GM18511 (cell line): ENCODE data around the gene FN1.

ENCODE experiments used
- ATAC-seq: cut with Tn5 transposase; IDR thresholded peaks from one replicate; pipeline ENCODE4 v1.9.1; 2021; ENCODE audit warnings: mild to moderate bottlenecking, moderate library complexity; ENCODE audit not compliant: unreplicated experiment

The FN1 gene

DNA sequence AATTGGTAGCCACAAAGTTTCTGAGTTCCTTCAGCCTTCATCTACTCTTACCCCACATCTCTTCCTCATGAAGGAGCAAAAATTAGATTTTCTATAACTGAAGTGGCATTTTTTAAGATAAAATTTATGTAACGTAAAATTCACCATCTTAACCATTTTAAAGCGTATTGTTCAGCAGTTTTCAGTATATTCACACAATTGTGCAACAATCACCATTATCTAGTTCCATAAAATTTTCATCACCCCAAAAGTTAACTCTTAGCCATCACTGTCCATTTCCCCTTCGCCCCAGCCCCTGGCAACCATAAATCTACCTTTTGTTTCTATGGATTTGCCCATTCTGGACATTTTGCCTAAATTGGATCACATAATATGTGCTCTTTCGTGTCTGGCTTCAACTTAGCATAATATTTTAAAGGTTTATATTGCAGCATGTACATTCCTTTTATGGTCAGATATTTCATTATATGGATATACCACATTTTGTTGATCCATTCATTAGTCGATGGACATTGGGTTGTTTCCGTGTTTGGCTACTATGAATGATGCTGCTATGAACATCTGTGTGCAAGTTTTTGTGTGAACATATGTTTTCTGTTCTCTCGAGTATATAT lies 79.4 kb downstream of the FN1 start:
- ATAC-seq: no peak

DNA sequence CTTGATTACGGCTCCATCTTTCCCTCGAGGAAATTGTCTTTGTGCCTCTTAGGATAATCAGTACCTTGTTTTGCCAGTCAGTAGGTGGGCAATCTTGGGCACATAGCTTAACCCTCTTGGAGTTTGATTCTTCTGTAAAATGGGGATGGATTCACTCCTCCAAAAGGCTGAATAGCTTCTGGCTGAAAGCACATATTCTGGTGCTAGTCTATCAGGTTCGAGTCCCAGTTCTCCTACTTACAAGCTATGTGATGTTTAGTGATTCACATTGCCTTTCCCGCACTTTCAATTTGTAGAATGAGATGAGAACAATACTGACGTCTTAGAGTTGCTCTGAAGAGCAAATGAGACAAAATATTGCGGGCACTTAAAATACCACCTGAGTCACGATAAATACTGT lies 80.1 kb downstream of the FN1 start:
- ATAC-seq: no peak

DNA sequence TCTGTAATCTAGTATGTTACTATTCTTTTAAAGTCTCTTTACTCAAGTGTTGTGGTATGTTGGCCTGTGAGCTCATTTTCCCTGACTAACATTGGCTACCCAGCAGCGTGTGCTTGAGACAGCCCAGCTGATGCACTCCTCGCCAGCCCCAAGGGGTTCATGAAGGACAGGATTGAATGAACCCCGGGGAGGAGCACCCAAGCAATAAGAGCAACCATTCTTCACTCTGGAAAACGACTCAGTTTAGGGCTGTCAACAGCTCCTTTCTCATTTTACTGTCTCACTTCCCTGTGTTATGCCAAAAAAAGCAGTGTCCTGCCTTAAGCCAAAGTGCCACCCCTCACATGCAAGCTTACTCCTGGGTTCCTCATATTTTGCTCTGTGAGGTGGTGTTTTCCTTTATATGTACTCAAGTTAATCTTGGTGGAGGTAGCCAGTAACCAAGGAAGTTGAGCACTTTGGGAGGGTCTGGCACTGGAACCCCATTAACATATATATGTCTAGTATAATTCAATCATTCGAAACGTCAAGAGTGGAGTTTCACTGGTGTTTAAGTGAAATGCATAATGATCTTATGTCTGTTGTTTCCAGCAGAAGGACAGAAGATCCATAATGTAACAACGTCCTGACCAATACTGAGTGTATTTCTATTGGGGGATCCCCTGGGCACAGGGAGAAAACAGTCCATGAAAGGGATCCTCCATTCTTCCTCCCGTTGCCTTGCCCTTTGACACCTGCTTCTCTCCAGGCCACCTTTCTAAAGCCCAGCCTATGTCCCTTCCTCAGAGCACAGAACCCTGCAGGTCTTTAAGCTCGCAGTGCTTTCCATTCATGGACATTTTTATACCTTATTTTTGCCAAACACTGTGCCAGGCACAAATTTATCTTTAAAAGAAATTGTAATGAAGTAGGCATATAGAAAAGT lies 80.8 kb downstream of the FN1 start:
- no peak for ATAC-seq

DNA sequence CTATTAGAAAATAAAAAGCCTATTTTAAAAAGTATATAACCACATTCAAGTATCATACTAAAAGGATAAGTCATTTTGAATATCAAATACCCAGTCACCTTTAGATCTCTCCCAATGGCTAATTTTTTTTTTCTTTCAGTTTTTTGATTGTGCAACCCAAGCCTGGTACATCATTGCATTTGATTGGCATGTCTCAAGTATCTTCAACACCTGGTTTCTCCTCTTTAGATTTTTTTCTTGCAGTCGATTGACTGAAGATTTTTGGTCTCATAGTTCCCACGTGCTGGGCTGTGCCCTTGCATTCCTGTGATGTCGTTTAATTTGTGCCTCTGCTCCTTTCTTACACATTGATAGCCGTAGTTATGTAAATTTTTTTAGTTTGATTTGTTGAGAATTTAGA lies 83.3 kb downstream of the FN1 start:
- ATAC-seq: no peak

DNA sequence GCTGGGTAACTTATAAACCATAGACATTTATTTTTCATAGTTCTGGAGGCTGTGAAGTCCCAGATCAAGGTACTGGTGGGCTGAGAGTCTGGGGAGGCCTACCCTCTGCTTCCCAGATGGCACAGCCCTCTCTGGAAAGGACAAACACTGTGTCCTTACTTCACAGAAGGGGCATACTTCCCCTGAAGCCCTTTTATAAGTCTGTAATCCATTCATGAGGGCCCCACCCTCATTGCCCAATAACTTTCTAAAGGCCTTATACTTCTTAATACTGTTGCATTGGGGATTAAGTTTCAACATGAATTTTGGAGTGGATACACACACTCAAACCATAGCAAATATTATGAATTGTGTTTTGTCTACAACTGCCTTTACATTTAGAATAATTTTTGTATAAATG lies 88.0 kb downstream of the FN1 start:
- no peak for ATAC-seq

DNA sequence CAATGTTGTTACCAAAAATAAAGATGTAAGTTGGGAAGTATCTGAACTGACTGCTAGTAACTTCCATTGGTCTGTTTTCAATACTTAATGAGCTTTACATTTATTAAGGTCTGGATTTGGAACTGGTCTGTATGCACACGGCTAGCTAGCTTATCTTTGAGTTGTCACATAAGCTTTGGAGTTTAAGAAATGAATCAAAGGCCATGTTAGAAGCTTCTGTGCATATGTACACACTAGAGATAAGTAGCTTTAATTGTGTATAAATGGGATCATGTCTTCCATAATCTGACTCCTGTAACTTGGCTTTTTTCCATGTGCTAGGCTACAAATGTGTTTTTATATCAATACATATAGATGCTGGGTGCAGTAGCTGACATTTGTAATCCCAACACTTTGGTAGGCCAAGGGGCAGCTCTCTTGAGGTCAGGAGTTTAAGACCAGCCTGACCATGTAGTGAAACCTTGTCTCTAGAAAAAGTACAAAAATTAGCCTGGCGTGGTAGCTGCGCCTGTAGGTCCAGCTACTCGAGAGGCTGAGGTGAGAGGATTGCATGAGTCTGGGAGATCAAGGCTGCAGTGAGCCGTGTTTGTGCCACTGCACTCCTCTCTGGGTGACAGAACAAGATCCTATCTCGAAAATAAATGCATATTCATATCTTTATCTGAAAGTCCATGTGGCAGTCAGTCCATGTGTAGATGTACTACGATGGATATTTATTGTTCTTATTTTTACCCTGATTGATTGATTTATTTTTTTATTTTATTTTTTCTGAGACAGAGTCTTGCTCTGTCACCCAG lies 96.8 kb downstream of the FN1 start:
- no peak for ATAC-seq

DNA sequence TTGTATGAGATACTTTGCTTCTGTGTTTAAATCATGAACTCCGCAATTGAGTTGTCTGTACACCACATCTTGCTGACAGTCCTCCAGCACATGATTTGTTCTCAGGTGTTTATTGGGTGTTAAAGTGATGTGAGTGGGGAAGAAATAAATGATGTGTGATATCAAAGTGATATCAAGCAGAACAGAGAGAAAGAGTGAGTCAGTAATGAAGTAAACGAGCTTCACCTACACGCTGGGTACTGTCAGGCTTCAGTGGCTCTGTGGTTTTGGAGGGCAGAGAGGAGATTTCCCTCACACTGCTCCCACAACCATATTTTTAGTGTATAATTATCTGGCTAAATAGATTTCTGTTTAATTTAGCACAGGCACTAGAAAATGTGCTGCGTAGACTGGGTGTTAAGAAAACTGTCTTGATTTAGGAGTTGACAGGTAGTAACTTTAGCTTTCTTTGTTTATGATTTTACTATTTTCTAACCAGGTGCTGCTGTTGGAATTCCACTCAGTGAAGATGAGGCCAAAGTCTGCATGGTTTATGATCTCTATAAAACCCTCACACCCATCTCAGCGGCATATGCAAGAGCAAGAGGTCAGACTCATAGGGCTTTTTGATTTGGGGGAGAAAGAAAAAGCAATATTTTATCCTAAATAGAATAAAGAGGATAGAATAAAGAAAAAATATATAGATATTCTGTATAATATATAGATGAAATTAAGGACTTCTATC lies 102.8 kb downstream of the FN1 start:
- peak; percentile 94 for ATAC-seq

DNA sequence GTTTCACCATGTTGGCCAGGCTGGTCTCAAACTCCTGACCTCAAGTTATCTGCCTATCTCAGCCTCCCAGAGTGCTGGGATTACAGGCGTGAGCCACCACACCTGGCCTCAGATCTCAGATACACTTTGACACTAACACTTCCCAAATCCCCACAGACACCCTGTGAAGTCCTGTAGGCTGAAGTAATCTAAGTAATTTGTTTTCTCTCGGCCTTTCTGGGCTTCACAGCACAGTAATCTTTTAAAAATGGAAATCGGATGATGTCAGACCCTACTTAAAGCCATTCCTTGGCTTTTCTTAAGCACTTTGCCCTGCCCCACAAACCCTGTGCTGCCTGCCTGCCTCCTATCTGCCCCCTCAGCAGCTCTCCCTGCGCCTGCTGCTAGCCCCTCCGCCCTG lies 107.8 kb downstream of the FN1 start:
- ATAC-seq: no peak

DNA sequence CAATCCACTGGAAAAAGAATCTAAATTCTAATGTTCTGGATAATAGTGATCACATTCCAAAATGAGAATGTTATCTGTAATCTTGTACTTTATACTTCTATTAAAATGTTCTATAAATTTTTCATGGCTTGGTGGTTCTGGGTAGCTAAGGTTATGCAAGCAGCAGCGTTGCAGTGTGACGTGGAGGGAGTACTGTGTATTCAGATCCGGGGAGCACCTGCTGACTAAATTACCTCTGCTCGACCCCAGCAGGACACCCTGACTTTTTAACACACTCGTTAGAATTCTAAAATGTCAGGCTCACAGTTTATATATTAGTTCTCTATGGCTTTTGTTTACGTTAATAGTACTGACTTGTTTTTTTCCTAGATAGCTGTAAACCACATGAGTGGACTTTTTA lies 111.1 kb downstream of the FN1 start:
- no peak for ATAC-seq

DNA sequence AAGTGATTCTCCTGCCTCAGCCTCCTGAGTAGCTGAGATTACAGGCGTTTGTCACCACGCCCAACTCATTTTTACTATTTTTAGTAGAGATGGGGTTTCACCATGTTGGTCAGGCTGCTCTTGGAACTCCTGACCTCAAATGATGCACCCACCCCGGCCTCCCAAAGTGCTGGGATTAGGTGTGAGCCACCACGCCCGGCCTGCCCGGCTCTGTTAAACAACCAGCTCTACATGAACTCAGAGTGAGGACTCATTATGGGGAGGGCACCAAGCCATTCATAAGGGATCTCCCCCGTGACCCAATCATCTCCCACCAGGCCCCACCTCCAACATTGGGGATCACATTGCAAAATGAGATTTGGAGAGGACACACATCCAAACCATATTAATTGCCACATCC lies 115.2 kb downstream of the FN1 start:
- ATAC-seq: no peak

DNA sequence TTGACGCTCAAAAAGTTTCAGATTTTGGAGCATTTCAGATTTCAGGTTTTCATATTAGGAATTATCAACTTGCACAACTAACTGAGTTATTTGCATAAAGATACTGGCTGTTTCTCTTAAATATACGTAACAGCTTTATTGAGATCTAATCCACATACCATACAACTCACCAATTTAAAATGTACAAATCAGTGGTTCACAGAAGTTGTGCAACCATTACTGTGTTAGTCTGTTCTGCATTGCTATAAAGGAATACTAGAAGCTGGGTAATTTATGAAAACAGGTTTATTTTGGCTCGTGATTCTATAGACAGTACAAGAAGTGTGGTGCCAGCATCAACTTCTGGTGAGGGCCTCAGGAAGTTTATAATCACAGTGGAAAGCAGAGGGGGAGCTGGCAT lies 115.8 kb downstream of the FN1 start:
- ATAC-seq: no peak

DNA sequence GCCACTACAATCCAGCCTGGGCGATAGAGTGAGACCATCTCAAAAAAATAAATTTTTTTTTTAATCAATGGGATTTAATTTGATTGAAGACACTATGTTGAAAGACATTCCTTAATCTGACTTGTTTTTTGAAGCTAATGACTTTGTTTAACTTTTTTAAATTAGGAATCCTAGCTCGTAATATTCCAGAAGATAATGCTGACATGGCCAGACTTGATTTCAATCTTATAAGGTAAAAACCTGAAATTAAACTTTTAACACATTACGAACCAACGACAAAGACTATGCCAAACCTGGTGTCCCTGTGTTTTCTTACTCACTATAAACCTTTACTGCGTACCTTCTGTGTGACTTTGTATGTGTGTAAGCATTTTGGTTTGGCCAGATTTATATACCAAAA lies 116.4 kb downstream of the FN1 start:
- ATAC-seq: no peak

DNA sequence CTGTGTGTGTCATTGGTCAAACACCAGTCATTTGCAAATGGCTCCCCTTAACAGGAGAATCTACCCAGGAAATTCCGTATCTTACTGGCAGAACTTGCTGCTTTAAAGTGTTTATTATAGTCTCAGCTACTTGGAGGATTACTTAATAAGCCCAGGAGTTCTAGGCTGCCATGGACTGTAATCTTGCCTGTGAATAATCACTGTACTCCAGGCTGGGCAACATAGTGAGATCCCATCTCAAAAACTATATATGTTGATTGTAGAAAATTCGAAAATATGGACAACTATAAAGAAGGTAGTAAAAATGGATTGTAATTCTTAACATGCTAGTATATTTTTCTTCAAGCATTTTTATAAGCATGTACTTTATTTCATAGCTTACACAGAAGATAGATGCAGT lies 119.5 kb downstream of the FN1 start:
- no peak for ATAC-seq

DNA sequence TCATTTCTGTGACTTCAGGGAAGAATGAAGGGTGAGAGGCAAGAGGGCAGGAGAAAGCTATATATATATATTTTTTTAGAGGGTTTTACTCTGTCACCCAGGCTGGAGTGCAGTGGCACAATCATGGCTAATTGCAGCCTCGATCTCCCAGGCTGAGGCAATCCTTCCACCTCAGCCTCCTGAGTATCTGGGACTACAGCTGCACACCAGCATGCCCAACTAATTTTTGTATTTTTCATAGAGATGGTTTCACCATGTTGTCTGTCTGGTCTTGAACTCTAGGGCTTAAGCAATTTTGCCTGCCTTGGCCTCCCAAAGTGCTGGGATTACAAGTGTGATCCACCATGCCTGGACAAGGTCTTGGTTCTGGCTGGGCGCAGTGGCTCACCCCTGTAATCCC lies 120.6 kb downstream of the FN1 start:
- ATAC-seq: no peak

DNA sequence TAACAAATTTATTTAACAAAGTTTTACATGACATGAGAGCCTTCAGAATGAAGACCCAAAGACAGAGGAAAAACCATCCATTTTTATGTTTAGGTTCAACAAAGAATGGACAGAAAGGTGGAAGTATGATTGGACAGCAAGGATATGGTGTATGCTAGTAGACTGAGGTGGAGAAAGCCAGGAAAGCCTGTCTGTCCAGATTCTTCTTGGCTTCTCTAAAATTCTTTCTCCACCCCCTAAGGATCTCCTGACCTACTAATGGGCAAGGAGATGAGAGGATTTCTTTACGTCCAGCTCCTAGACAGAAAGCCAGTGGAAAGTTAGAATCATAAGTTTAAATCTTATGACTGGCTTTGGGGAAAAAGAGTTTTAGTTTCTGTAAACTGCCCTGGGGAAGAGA lies 121.0 kb downstream of the FN1 start:
- ATAC-seq: no peak

DNA sequence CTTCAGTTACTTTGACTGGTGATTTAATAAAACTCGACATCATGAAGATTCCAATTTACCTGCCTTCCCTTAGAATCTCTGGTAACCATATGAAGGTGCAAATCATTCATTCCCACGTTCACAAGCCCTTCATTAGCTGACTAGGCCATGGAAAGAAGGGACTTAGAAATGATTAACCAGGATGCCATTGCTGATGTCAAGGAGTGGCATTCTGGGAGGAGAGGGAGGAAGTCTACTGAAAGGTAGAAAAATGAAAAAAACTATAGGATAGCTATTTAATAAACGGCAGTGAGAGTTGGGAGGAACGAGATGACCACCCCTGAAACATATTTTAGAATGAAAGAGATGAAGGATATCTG lies 122.6 kb downstream of the FN1 start:
- no peak for ATAC-seq

DNA sequence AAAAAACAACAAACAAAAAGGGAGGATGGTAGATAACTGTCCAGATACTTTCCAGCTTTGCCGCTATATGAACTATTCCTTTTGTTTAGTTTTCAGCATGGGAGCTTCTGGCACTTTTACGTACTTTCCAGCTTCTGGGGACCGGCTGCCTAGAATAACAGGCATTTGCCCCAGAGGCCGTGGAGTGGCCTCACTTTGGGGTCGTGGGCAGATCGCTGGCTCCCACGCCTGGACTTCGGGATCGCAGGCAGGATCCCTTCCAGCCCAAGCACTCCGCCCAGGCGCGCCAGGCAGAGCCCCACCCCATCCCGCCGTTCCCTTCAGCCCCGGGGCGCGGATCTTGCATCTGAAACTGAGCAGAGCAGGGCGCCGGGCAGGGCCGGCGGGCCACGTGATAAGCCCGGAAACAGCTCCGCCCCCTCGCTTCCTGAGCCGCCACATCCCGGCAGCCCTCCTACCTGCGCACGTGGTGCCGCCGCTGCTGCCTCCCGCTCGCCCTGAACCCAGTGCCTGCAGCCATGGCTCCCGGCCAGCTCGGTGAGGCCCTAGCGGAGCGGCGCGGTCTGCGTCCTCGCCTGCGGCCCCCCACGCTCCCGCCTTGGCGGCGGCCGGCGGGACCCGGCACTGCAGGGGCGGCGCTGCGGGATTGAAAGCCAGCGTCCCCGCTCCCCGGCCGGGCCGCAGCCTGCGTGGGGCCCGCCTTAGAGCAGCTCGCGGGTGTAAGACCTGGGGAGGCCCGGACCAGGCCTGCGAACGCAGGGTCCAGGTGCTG lies 124.1 kb downstream of the FN1 start, which contains the start of gene ATIC:
Gene ATIC (plus strand): TSS at position 435 of the 772 bp plus-strand sequence. CDS start 84 bp downstream, at position 519.
- peak; percentile 99 for ATAC-seq

DNA sequence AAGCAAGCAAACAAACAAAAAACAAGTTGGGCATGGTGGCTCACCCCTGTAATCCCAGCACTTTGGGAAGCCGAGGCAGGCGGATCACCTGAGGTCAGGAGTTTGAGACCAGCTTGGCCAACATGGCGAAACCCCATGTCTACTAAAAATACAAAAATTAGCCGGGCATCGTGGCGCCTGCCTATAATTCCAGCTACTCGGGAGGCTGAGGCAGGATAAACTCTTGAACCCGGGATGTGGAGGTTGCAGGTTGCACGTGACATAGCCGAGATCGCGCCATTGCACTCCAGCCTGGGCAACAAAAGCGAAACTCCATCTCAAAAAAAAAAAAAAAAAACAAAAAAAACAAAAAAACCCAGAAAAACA lies 124.6 kb downstream of the FN1 start:
- ATAC-seq: peak; percentile 39
